ENCODE measurements around the gene PTGES.

- TF ChIP-seq, protein P1, sequence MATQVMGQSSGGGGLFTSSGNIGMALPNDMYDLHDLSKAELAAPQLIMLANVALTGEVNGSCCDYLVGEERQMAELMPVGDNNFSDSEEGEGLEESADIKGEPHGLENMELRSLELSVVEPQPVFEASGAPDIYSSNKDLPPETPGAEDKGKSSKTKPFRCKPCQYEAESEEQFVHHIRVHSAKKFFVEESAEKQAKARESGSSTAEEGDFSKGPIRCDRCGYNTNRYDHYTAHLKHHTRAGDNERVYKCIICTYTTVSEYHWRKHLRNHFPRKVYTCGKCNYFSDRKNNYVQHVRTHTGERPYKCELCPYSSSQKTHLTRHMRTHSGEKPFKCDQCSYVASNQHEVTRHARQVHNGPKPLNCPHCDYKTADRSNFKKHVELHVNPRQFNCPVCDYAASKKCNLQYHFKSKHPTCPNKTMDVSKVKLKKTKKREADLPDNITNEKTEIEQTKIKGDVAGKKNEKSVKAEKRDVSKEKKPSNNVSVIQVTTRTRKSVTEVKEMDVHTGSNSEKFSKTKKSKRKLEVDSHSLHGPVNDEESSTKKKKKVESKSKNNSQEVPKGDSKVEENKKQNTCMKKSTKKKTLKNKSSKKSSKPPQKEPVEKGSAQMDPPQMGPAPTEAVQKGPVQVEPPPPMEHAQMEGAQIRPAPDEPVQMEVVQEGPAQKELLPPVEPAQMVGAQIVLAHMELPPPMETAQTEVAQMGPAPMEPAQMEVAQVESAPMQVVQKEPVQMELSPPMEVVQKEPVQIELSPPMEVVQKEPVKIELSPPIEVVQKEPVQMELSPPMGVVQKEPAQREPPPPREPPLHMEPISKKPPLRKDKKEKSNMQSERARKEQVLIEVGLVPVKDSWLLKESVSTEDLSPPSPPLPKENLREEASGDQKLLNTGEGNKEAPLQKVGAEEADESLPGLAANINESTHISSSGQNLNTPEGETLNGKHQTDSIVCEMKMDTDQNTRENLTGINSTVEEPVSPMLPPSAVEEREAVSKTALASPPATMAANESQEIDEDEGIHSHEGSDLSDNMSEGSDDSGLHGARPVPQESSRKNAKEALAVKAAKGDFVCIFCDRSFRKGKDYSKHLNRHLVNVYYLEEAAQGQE (IDR thresholded peaks at IDR 0.05; ENCODE audit: insufficient read depth in 1 of 2, low read depth in 2 of 2, low read length in 2 of 2) = no peak
- TF ChIP-seq SIN3A (IDR thresholded peaks at IDR 0.05; ENCODE audit: borderline replicate concordance, insufficient read depth, low read length) (no peak), POLR2AphosphoS5 (IDR thresholded peaks at IDR 0.05; ENCODE audit: low read depth, low read length) (no peak)
Measured at GRCh38 chr9:129798973-129799372, 46.1 kb upstream of the PTGES start.

All from PFSK-1 (cell line).